SH-SY5Y (cell line): Measurements from ENCODE around the gene BAK1.

Experiments used
- GATA2 ChIP-seq: IDR thresholded peaks from 2 replicates; pipeline ENCODE4 v1.6.1; 2011; ENCODE audit warnings: mild to moderate bottlenecking, low read depth, low read length
- GATA3 ChIP-seq: IDR thresholded peaks from 2 replicates; pipeline ENCODE4 v1.6.1; 2011; ENCODE audit warnings: low read depth, mild to moderate bottlenecking, low read length, moderate library complexity

- no peak for TF ChIP-seq GATA2
- TF ChIP-seq GATA3: no peak
Measured at GRCh38 chr6:33607784-33608161, 27.7 kb upstream of the BAK1 start.
